Keratinocyte (primary cell): ENCODE data around the gene ECI1.

ENCODE experiments used
- CTCF ChIP-seq, 3 experiments: IDR thresholded peaks in 1 of 3; conservative IDR thresholded peaks in 1 of 3; optimal IDR thresholded peaks in 1 of 3; 2 replicates in 2 of 3; 3 replicates in 1 of 3; pipeline versions ENCODE3 to v1.5.1; 2011; ENCODE audit warnings: low read length in 3 of 3, mild to moderate bottlenecking in 3 of 3, moderate library complexity in 2 of 3, control low read depth in 1 of 3, inconsistent platforms in 1 of 3; ENCODE audit not compliant: insufficient read depth in 2 of 3; ENCODE audit errors: extremely low read depth in 1 of 3
- EZH2 ChIP-seq: IDR thresholded peaks from one replicate; pipeline ENCODE4 v1.6.1; 2012; ENCODE audit warnings: inconsistent platforms, mild to moderate bottlenecking, low read length, moderate library complexity

- TF ChIP-seq CTCF (optimal IDR thresholded peaks at IDR 0.05 in 1 of 3, IDR thresholded peaks at IDR 0.05 in 1 of 3, conservative IDR thresholded peaks at IDR 0.05 in 1 of 3; ENCODE audit: extremely low read depth in 1 of 3, insufficient read depth in 2 of 3, low read length in 3 of 3) (no peak), EZH2 (no peak)
Measured at GRCh38 chr16:2246301-2246885, 5.0 kb downstream of the ECI1 start.
